Prostate gland (tissue), 2 donors: ENCODE results near the gene NSA2. TPM values are rescaled to one million over a fixed set of nuclear protein-coding genes. Genes with fewer than 3 reads are reported as not detected.

Experiments
- DNase-seq: peaks from one replicate; pipeline ENCODE4 v3.0.0-alpha.2; 2019; ENCODE audit warnings: low spot score
- H3K27ac ChIP-seq, 2 donors: fragments of 200-600 bp; sonication (generic); 2 replicates each; pipeline ENCODE4 v1.5.1; 2017 to 2019
- H3K27me3 ChIP-seq: fragments of 200-600 bp; sonication (generic); replicated peaks from 2 replicates; pipeline ENCODE4 v1.5.1; 2019; ENCODE audit not compliant: insufficient read depth
- H3K36me3 ChIP-seq, 2 donors: fragments of 200-600 bp; sonication (generic); 1 replicate in 1 of 2; 2 replicates in 1 of 2; pipeline versions ENCODE4 v1.5.1 to v1.8.1; 2017 to 2019
- H3K4me1 ChIP-seq: fragments of 200-600 bp; sonication (generic); replicated peaks from 2 replicates; pipeline ENCODE4 v1.5.1; 2019
- H3K4me3 ChIP-seq, 2 donors: fragments of 200-600 bp; sonication (generic); 2 replicates each; pipeline ENCODE4 v1.5.1; 2017 to 2019
- H3K9me3 ChIP-seq: fragments of 200-600 bp; sonication (generic); 2 replicates; pipeline ENCODE4 v1.5.1; 2017
- CTCF ChIP-seq, 4 experiments: fragments of 200-600 bp in 2 of 4; fragments of 450-650 bp in 2 of 4; sonication (generic) in 2 of 4; IDR thresholded peaks; 1 replicate in 3 of 4; 2 replicates in 1 of 4; pipeline ENCODE4 v1.5.1; 2016 to 2019; ENCODE audit warnings: antibody characterized with exemption in 4 of 4, mild to moderate bottlenecking in 2 of 4, moderate library complexity in 2 of 4
- POLR2A ChIP-seq: fragments of 450-650 bp; IDR thresholded peaks from one replicate; pipeline ENCODE4 v1.6.1; 2016; ENCODE audit warnings: antibody characterized with exemption, mild to moderate bottlenecking
- POLR2AphosphoS5 ChIP-seq: sonication (generic); formaldehyde crosslinking; IDR thresholded peaks from one replicate; pipeline ENCODE4 v1.6.1; 2017; ENCODE audit warnings: antibody characterized with exemption
- WGBS: methylation state at CpG from one replicate; pipeline ENCODE4 v1.1.5; 2018; 5-methylcytosine and 5-hydroxymethylcytosine counted together
- intact Hi-C: fragments of 100-400 bp; cut with DNase I; formaldehyde crosslinking; loops from one replicate; pipeline ENCODE4 v1.14.2; 2022
- small RNA-seq, 2 donors: library from RNA; depleted of rRNA; stranded (forward); fragments of <200 nt; gene quantifications; one replicate each; pipeline ENCODE3, GENCODE V24; 2016
- total RNA-seq, 2 donors: library from RNA; depleted of rRNA; stranded (reverse); fragments of >200 nt; gene quantifications; one replicate each; pipeline ENCODE4 v1.1.0, GENCODE V29; 2016

The NSA2 gene
- total RNA-seq, 2 donors from 2014 or later = 59.2 to 130 TPM

GRCh38 chr5:74801941-74802340 lies 34.9 kb downstream of the NSA2 start:
- Histone ChIP-seq H3K36me3 (no peaks in the 10 kb centered on the region), H3K27ac (no peak overlapping the region), H3K4me1 (no peaks in the 10 kb centered on the region), H3K27me3 (no peaks in the 10 kb centered on the region), H3K4me3 (no peak overlapping the region), H3K9me3 (no peaks in the 10 kb centered on the region)
- no peak for TF ChIP-seq POLR2A
- TF ChIP-seq POLR2AphosphoS5 = no peak
- no peak for TF ChIP-seq CTCF (IDR thresholded peaks at IDR 0.05)
- DNase-seq = no peak
- intact Hi-C loops = no loop called here
- 52% methylated on average over 1 of the region's 1 CpG for WGBS

GRCh38 chr5:74810915-74811314 lies 43.9 kb downstream of the NSA2 start:
- Histone ChIP-seq H3K36me3 (no peaks in the 10 kb centered on the region), H3K9me3 (no peaks in the 10 kb centered on the region), H3K4me1 (no peaks in the 10 kb centered on the region), H3K27ac (no peak overlapping the region), H3K27me3 (no peaks in the 10 kb centered on the region), H3K4me3 (no peak overlapping the region)
- 84% methylated on average over 4 of the region's 4 CpGs for WGBS
- intact Hi-C loops = no loop called here
- DNase-seq = no peak
- TF ChIP-seq CTCF (IDR thresholded peaks at IDR 0.05) (no peak), POLR2A (no peak), POLR2AphosphoS5 (no peak)

DNA sequence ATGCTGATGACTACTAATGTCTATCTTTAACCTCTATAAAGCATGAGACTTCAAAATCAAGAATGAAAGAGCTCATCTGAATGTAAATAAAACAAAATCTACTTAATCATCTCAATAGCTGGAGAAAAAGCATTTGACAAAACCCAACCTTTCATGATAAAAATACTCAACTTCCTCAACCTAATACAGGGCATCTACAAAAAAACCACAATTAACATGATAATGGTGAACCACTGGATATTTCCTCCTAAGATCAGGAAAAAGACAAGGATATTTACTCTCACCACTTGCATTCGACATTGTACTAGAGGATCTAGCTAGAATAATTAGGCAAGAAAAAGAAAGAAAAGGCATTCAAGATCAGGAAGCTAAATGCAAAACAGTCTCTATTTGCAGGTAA lies 49.8 kb downstream of the NSA2 start:
- Histone ChIP-seq H3K27ac (no peak overlapping the region), H3K27me3 (no peaks in the 10 kb centered on the region), H3K9me3 (no peaks in the 10 kb centered on the region), H3K4me1 (no peaks in the 10 kb centered on the region), H3K4me3 (no peak overlapping the region), H3K36me3 (no peaks in the 10 kb centered on the region)
- 37% methylated on average over 1 of the region's 1 CpG for WGBS
- intact Hi-C loops = no loop called here
- DNase-seq = no peak
- TF ChIP-seq CTCF (IDR thresholded peaks at IDR 0.05) (no peak), POLR2A (no peak), POLR2AphosphoS5 (no peak)

DNA sequence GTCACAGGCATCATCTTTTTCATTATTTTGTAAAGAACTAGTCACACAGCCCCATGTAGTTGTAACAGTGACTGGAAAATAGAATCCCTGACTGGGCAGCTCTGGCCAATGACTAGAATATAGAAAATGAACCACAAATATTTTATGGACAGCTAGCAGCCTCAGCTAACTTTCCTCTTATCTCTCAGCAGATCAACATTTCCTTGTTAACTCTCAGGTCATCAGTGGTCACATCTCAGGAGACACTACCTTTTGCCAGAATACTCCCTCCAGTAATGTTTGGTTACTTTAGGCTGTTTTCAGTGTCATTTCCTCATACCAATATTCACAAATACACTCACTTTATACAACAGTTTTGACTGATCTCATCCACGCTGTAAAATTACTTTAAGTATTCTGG lies 55.2 kb downstream of the NSA2 start:
- no peak for DNase-seq
- Histone ChIP-seq H3K4me3 (no peak overlapping the region), H3K9me3 (no peaks in the 10 kb centered on the region), H3K36me3 (no peaks in the 10 kb centered on the region), H3K27me3 (no peaks in the 10 kb centered on the region), H3K27ac (no peak overlapping the region), H3K4me1 (no peaks in the 10 kb centered on the region)
- intact Hi-C loops = no loop called here
- WGBS = 72% methylated on average over 1 of the region's 1 CpG
- TF ChIP-seq CTCF (IDR thresholded peaks at IDR 0.05) = no peak
- no peak for TF ChIP-seq POLR2A
- TF ChIP-seq POLR2AphosphoS5 = no peak

DNA sequence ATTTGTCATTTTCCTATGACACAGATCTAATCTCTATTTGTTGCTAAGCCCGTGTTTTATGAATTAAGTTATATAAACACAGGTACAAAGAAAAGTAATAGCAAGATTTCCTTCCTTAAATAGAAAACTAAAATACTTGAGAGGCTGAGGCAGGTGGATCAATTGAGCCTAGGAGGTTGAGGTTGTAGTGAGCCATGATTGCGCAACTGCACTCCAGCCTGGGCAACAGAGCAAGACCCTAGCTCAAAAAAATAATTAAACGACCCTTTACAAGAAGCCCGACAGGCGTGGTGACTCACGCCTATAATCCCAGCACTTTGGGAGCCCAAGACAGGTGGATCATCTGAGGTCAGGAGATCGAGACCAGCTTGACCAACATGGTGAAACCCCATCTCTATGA lies 62.4 kb downstream of the NSA2 start:
- 88% methylated on average over 7 of the region's 7 CpGs for WGBS
- no peaks in the 10 kb centered on the region for H3K36me3 ChIP-seq
- no peaks in the 10 kb centered on the region for H3K27me3 ChIP-seq
- intact Hi-C loops = no loop called here
- H3K9me3 ChIP-seq = no peaks in the 10 kb centered on the region
- DNase-seq = no peak
- no peak overlapping the region for H3K27ac ChIP-seq
- TF ChIP-seq POLR2AphosphoS5 (no peak), POLR2A (no peak)
- no peak overlapping the region for H3K4me3 ChIP-seq
- H3K4me1 ChIP-seq = peaks cover 3% of the 10 kb centered on the region

Small RNA genes lying within 50 kb of the gene (small RNA-seq; reads per million reads assigned to genes)
- 0 reads per million in 2 donors for gene RNU6-658P

Other genes starting within 250 kb of the NSA2 start
- 100 to 1,000 TPM in 1 of 2 donors, 10 to 100 TPM in 1; 78.1 to 103 TPM for gene ENC1, start 126.5 kb upstream of the NSA2 start, total RNA-seq
- 100 to 1,000 TPM; 149 to 178 TPM for gene HEXB, start 82.0 kb upstream of the NSA2 start, total RNA-seq
- 10 to 100 TPM; 21.9 to 34.7 TPM for gene GFM2, start 132 bp upstream of the NSA2 start, total RNA-seq
- gene FAM169A, start 99.1 kb downstream of the NSA2 start, total RNA-seq = 10 to 100 TPM; 16.6 to 57.9 TPM